ENCODE results near the gene BCL11A.
"Not testable (repeated sequence)": the region's sequence is repeated elsewhere in the genome, so short reads cannot be mapped to it uniquely, and the experiment has no call there.

Gene BCL11A

GRCh38 chr2:60417210-60417609 lies 136.2 kb downstream of the BCL11A start:
- DNase-seq = not testable (repeated sequence)

DNA sequence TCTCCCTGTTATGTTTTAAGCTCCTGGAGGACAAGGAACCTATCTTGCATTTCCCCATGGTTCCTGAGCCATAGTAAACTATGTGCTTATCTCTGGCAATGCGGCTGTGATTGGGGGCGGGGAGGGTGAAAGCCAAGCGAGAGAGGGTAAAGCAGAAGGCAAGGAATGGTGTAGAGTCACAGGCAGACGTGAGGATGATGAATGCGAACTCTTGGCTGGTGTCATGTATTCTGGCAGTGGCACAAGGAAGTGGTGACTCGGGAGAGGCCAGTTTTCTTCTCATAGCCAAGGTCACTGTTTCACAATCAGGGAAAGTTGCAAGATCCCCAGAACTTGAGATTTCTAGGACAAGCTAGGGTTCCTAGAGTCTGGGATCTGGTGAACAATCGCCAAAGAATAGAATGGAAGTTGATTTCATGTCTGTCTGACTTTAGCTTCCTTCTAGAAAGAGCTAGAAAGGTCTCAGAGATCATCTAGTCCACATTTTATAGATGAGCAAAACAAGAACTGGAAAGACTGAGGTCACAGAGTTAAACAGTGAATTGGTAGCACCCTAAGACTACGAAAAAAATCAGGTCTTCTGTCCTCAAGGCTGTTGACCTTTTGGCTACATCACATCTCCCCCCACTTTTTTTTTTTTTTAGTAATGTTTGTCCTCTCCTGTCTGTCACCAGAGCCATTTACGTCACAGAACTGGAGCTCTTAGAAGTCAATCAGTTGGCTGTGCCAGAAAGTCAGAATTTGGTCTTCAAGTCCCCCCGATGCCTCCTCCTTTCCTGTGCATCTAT lies 137.0 kb downstream of the BCL11A start:
- DNase-seq = no peak

DNA sequence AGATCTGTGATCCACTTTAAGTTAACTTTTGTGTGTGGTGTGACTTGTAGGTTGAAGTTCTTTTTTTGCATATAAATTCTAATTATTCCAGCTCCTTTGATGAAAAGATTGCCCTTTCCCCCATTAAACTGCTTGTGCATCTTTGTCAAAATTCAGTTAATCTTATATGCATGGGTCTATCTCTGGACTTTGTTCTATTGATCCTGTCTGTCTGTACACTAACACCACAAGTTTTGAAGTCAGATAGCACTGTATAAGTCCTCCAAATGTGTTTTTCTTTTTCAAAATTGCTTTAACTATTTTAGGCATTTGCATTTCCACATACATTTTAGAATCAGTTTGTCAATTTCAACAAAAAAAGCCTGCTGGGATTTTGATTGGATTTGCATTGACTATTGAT lies 137.6 kb downstream of the BCL11A start:
- DNase-seq = no peak

DNA sequence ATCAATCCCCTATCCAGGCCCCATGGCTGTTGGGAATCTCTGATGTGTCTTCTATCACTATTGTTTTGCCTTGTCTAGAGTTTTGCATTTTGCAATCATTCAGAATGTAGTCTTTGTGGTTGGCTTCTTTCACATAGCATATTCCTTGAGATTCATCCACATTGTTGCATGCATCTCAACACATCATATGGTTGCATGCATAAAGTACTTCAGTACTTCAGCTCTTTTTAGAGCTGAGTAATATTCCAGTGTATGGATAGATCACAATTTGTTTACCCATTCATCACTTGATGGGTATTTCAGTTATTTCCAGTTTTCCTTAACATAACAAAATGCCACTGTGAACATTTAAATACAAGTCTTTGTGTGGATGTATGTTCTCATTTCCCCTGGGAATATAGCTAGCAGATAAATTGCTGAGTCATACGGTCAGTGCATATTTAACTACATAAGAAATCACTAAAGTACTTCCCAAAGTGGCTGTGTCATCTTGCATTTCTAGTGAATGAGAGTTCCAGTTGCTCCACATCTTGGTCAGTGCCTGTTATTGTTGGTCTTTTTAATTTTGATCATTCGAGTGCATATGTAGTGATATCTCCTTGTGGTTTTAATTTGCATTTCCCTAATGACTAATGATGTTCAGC lies 138.8 kb downstream of the BCL11A start:
- DNase-seq = no peak

- no peak for DNase-seq
Observed at GRCh38 chr2:60413814-60414168, 139.7 kb downstream of the BCL11A start.

DNA sequence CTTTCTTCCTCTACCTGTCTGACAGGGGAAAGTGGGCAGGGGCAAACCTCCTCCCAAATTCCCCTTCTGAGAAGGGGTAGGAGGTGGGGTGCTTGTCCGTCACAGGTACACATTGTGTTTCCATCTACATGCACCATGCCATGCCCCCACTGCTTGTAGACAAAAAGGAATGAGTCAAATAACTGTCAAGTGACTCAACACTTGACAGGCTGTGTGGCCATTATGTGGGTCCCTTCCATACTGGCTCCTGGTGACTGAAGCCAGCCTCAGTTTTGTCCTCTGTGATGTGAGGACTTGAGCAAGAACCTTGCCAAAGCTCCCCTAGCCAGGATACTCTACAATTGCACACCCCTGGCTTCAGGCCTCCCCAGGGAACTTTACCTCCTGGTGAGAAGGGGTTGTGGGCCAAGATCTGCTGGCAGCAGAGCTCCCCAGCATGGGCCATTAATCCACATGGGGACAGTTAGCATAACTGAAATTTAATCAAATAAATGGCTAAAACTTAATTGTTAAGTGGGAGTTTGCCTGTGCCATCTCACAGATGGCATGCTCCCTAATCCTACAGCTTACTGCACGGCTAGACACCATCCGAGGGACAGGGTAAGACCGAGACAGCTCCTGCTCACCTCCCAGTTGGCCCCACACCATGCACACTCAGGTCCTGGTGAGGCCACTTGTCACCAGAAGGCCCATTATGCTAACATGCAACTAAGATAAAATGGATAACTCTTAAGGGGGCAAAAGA lies 140.2 kb downstream of the BCL11A start:
- DNase-seq = no peak

DNA sequence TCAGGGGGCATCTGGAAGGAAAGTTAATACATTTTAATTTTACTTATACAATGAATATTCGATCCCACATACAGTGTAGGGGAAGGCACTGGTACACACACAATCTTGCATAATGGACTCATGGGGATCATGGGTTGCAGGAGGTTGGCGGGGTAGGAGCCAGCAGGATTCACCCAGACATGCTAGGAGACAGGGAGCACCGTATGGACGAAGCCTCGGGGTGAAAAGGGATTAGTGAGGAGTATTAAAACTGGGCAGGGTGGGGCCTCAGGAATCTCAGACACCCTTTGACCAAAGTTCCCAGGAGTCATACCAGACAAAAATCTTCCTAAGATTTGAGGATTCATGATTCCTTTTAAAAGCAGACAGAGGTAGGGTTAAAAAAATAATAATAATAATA lies 140.8 kb downstream of the BCL11A start:
- DNase-seq = no peak

- DNase-seq = no peak
Observed at GRCh38 chr2:60412027-60412426, 141.4 kb downstream of the BCL11A start.

- no peak for DNase-seq
Observed at GRCh38 chr2:60411295-60411694, 142.2 kb downstream of the BCL11A start.

DNA sequence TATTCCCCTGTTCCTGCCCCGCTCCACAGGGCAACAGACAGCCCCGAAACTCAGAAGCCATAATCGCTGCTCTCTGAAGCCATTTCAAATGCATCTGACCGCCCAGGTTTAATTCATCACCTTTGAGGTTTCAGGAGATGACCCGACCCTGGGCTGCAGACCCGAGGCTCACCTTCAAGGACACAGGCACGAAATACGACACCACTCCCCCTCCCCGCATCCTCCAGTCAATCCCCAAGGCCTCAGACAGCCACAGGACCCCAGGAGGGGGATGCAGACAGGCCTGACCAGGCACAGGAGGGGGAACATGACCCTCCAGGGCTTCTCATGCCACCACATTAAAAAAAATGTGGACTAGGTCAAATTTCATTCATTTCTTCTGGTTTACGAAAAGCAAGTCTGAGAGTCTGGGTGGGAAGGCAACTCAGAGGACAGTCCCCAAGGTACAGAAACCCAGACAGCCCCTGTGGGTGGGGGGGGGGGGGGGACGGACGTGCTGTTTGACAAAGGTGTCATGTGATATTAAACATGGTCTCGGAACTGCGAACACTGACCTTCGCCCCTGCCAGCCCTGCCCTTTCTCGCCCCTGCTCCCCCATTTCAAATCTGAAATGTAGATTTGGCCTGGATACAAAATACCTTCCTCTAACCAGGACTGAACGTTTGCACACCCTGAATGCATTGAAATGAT lies 142.9 kb downstream of the BCL11A start:
- no peak for DNase-seq

GRCh38 chr2:60409531-60409871 lies 144.0 kb downstream of the BCL11A start:
- no peak for DNase-seq

- DNase-seq = no peak
Observed at GRCh38 chr2:60408811-60409530, 144.5 kb downstream of the BCL11A start.

GRCh38 chr2:60408207-60408606 lies 145.2 kb downstream of the BCL11A start:
- no peak for DNase-seq

DNA sequence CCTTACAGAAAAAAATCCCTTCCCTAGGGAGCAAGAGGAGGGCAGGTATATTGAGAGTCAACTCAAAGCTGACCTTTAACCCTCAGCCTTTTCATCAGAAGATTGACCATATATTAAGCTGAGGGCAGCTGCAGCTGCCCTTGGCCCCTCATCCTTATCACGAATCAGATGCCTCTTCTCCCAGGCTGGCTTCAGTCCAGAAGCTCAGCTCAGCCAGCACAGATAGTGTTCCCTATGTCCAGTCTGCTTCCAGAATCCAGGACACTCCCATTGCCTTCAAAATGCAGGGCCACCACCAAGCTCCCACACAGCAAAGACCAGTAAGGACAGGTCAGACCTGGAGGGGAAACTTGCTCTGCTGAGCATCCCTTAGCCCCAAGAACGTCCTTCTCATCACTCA lies 146.1 kb downstream of the BCL11A start:
- DNase-seq = no peak

DNA sequence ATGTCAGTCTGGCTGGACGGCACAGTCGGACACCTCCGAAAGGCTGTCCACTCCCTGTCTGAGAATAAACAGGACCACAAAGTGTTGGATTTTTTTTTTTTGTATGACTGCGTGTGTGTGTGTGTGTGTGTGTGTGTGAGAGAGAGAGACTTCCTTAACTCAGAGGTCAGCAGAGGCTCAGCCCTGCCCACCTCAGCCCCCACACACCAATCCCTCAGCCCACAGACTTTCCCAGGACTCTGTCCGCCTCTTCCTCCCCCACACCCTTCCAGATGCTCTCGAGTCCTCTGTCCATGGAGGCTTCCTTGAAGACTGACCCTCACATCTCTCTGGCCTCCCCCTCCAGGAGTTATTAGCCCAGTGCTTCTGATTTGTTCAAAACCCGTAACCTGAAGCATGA lies 147.3 kb downstream of the BCL11A start:
- no peak for DNase-seq

DNA sequence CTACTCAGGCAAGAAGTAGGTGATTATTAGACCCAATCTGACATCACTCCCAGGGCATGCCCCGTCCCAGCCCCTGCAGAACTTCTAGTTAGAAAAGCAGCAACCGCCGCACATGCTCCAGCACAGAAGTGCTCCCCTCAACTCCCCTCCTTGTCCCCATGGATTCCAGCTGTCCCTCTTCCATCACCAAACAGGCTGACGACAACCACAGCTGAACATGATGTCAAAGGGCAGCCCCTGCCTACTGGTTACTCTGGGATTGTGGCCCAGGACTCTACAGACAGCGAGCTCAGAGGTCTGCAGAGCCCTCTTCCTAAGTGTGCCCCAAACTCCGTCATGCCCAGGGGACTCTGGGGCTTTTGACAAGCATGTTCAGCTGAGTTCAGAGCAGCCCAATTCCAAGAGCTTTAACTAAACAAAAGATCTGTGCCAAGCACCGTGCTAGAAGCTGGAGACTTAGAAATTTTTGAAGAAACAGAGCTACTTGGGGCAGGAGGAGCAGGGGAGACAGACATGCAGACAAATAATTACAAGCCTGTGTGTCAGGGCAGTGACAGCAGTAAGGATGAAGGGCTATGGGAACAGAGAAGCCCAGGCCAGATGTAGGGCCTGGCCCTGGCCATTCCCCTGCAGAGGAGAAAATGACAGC lies 148.1 kb downstream of the BCL11A start:
- no peak for DNase-seq

Measured in activated CD4-positive, alpha-beta T cell treated with anti-CD3 and anti-CD28 coated beads, Interleukin-2, amount 50 U/mL, for 16 hours (primary cell).